Measurements from ENCODE around the gene CES1.

DNA sequence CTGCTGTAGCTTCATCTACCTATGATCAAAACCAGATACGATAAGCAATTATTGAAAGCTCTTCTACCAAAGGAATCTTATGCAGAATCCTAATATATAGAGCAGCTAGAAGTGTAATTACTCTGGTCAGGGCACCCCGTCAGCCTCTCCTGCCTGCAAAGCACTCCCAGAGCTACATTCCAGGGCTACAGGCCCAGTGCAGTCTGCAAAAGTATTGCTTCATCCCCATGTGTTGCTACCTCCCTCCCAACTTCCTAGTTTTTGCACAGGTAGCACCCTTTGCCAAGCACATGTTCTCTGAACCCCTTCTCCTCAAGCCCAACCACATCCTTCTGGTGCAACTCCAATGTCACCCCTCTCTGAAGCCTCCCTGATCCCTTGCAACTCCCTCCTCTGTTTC is 35.2 kb upstream of the CES1 start:
- TF ChIP-seq, protein P1, sequence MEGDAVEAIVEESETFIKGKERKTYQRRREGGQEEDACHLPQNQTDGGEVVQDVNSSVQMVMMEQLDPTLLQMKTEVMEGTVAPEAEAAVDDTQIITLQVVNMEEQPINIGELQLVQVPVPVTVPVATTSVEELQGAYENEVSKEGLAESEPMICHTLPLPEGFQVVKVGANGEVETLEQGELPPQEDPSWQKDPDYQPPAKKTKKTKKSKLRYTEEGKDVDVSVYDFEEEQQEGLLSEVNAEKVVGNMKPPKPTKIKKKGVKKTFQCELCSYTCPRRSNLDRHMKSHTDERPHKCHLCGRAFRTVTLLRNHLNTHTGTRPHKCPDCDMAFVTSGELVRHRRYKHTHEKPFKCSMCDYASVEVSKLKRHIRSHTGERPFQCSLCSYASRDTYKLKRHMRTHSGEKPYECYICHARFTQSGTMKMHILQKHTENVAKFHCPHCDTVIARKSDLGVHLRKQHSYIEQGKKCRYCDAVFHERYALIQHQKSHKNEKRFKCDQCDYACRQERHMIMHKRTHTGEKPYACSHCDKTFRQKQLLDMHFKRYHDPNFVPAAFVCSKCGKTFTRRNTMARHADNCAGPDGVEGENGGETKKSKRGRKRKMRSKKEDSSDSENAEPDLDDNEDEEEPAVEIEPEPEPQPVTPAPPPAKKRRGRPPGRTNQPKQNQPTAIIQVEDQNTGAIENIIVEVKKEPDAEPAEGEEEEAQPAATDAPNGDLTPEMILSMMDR (IDR thresholded peaks at IDR 0.05 in 2 of 3, conservative IDR thresholded peaks at IDR 0.05 in 1 of 3; ENCODE audit: control insufficient read depth in 2 of 3, extremely low read depth in 1 of 3, insufficient read depth in 1 of 3, low read depth in 3 of 3, low read length in 3 of 3), result no peak
- TF ChIP-seq POLR2AphosphoS5 (IDR thresholded peaks at IDR 0.05; ENCODE audit: low read length) (no peak), TAF1 (IDR thresholded peaks at IDR 0.05; ENCODE audit: borderline replicate concordance, low read depth, low read length) (no peak)
